HG03342 (cell line): Measurements from ENCODE around the gene ARMC5.

Source experiments
- ATAC-seq: cut with Tn5 transposase; IDR thresholded peaks from one replicate; pipeline ENCODE4 v1.9.1; 2021; ENCODE audit warnings: mild to moderate bottlenecking, moderate library complexity; ENCODE audit not compliant: unreplicated experiment

ARMC5 gene

DNA sequence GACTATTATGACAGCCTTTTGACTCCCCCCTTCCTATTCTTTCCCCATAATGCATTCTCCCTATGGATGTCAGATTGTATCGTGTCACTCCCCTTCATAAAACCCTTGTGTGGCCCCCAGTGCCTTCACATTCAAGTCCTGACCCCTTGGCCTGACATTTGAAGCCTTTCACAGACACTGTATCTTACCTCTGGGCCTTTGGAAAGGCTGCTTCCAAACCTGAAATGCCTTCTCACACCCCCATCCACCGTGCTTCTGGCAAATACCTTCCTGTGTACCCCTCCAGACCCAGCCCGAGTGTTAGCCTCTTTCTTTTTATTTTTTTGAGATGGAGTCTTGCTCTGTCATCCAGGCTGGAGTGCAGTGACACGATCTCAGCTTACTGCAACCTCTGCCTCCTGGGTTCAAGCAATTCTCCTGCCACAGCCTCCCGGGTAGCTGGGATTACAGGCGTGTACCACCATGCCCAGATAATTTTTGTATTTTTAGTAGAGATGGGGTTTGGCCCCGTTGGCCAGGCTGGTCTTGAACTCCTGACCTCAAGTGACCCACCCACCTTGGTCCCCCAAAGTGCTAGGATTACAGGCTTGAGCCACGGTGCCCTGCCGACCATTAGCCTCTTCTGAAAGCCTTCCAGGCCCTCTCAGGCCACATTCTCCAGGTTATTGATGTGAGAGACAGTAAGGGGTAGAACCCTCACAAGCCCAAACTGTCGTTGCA lies 2.1 kb downstream of the ARMC5 start:
- no peak for ATAC-seq

- no peak for ATAC-seq
Observed at GRCh38 chr16:31461921-31462804, 2.9 kb downstream of the ARMC5 start.

DNA sequence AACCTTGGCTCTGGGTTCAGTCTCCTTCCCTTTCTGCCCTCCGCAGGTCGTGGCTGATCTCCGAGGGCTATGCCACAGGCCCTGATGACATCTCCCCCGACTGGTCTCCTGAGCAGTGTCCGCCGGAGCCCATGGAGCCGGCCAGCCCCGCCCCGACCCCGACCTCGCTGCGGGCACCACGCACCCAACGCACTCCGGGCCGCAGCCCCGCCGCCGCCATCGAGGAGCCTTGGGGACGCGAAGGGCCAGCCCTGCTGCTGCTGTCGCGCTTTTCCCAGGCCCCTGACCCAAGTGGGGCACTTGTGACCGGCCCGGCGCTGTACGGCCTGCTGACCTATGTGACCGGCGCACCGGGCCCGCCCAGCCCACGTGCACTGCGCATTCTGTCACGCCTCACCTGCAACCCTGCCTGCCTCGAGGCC lies 5.1 kb downstream of the ARMC5 start:
- no peak for ATAC-seq

DNA sequence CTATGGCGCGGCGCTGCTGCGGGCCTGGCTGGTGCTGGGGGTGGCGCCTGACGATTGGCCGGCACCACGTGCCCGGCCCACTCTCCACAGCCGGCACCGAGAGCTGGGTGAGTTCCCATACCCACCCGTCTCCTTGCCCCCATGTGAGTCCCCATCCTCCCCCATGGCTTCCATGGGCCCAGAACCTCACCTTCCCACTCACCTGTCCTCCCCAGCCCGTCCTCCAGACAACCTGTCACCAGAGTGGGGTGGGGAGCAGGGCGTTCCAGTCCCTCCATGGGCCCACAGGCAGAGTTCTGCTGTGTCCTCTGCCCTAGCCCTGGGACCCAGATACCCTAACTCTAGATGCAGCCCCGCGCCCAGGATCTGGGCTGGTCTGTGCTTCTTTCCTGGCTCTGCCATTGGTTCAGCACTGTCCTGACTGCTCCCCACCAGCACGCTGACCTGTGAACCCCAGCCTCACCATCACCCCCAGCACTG lies 5.5 kb downstream of the ARMC5 start:
- ATAC-seq = no peak

DNA sequence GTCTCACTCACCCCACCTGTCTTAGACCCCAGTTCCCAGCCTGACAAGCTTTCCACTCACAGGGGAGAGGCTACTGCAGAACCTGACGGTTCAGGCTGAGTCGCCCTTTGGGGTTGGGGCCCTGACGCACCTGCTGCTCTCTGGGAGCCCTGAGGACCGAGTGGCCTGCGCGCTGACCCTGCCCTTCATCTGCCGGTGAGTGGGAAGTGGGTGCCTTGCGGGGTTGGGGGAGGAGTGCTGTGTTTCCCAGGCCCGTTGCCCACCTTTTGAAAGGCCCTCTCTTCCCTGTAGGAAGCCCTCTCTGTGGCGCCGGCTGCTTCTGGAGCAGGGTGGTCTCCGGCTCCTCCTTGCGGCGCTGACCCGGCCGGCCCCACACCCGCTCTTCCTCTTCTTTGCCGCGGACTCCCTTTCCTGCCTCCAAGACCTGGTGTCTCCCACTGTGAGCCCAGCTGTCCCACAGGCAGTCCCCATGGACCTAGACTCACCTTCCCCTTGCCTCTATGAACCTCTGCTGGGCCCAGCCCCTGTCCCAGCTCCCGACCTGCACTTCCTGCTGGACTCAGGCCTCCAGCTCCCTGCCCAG lies 6.6 kb downstream of the ARMC5 start:
- no peak for ATAC-seq

GRCh38 chr16:31466381-31466841 lies 7.1 kb downstream of the ARMC5 start:
- no peak for ATAC-seq

GRCh38 chr16:31467151-31467773 lies 8.0 kb downstream of the ARMC5 start:
- ATAC-seq = peak; percentile 68

DNA sequence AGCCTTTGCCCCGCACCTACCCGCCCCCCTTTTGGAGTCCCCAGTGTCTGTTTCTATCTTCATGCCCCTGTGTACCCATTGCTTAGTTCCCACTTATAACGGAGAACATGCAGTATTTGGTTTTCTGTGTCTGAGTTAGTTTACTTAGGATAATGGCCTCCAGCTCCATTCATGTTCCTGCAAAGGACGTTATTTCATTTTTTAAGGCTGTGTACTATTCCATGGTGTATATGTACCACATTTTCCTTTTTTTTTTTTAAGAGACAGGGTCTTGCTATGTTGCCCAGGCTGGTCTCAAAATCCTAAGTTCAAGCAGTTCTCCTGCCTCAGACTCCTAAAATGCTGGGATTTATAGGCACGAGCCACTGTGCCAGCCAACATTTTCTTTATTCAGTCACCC lies 8.6 kb downstream of the ARMC5 start:
- ATAC-seq = no peak

DNA sequence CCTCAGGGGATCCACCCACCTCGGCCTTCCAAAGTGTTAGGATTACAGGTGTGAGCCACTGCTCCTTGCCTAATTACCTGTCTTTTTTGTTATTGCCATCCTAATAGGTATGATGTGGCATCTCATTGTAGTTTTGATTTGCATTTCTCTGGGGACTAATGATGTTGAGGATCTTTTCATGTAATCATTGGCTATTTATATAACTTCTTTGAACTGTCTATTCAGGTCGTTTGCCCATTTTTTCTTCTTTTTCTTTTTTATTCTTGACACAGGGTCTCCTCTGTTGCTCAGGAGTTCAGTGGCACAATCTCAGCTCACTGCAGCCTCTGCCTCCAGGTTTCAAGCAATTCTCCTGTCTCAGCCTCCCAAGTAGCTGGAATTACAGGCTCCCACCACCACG lies 11.3 kb downstream of the ARMC5 start:
- no peak for ATAC-seq

GRCh38 chr16:31471241-31471874 lies 12.1 kb downstream of the ARMC5 start:
- ATAC-seq = no peak

DNA sequence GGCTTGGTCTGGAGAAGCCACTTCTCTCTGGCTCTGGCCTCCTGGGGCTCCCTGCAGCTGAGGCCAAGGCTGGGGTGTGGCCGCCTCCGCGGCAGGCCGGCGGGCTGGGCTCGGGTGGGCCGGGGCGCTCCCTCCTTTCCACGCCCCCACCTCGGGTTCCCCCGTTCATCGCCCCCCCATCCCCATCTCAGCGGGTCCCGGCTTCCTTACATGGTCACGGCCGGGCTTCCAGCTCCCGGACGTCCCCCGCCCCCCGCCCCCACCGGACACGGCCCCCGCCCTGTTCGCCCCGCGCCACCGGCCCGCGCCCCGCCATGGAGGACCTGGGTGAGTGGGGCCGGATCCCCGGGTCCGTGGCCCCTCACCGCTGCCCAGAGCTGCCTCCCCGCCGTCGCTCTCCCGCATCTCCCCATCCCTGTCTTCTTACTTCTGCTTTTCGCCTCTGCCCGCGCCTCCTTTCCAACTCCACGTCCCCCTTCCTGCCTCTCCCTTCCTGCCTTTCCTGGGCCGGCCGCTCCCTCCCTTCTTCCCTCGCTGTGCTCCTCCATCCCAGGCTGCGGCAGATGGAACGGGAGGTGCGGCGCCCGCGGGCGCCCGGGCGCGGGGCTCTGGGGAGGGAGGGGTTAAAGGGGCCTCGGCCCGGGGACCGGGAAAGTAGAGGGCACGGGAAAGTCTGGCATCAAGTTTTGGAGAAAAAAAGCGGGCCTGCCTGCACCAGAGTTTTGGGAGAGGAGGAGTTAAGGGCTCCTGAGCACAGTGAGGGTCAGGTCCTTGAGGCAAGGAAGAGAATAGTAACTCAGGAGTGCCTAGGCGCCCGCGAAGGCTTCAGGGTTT lies 12.8 kb downstream of the ARMC5 start, which contains the start of gene TGFB1I1:
Gene TGFB1I1 (plus strand): TSS at position 278 of the 834 bp plus-strand sequence. CDS start 37 bp downstream, at position 315.
- ATAC-seq = no peak

GRCh38 chr16:31472709-31473203 lies 13.5 kb downstream of the ARMC5 start:
- peak; percentile 67 for ATAC-seq

DNA sequence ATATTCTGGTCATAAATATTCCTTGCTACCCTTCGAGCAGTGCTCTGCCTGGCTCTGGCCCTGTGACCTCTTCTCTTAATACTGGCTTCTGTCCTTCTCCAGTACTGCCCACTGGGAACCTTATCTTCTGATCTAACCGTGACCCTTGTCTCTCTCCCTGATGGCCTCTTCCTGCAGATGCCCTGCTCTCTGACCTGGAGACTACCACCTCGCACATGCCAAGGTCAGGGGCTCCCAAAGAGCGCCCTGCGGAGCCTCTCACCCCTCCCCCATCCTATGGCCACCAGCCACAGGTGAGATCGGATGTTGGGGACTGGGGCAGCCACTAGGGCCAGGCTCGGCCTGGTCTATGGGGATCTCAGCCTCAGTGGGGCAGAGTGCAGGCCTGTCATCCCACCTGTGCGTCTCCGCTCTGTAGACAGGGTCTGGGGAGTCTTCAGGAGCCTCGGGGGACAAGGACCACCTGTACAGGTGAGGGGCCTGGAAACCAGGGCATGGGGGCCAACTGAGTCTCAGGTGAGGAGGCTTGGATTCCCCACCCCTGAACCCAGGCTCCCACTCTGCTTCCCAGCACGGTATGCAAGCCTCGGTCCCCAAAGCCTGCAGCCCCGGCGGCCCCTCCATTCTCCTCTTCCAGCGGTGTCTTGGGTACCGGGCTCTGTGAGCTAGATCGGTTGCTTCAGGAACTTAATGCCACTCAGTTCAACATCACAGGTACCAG lies 14.1 kb downstream of the ARMC5 start:
- ATAC-seq = no peak

GRCh38 chr16:31474173-31474714 lies 14.9 kb downstream of the ARMC5 start:
- ATAC-seq = no peak

DNA sequence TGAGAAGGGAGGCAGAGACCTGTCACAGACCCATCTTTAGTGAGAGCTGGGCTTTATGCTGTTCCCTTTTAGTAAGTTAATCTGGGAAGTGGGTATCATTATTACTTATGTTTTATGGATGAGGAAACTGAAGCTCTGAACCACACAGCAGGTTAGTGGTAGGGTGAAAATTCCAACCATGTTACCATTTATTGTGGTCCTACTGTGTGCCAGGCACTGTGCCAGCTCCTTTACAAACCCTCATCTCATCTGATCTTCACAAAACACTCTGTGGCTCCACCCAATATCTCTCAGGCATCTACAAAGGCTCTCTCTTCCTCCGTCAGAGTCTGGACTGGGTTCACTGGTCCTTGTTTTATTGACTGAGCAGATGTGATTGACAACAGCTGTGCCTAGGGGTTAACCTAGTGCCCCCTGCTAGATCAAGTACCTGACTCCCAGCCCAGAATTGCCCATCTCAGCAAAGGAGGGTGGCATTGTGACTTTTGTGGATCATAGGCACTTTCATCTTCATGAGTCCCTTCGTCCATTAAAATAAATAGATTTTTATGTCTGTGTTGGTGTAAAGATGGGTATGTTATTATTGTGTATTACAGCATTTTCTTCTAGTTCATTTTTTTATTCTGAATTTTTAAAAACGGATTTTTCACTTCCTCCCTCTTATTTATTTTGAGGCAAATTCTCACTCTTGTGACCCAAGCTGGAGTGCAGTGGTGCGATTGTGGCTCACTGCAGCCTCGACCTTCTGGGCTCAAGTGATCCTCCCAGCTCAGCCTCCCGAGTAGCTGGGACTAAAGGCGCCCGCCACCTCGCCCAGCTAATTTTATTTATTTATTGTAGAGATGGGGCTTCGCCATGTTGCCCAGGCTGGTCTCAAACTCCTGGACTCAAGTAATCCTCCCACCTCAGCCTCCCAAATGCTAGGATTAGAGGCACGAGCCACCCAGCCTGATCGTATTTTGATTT lies 15.8 kb downstream of the ARMC5 start:
- ATAC-seq = no peak

DNA sequence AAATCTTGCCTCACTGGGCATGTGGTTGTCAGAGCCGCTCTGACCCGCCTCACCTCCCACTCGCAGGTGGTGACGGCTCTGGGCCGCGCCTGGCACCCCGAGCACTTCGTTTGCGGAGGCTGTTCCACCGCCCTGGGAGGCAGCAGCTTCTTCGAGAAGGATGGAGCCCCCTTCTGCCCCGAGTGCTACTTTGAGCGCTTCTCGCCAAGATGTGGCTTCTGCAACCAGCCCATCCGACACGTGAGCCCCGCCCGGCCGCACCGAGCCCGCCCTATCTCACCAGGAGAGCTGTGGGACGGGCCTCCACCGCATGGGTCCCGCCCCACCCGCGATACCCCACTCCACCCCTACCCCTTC lies 16.6 kb downstream of the ARMC5 start:
- ATAC-seq = no peak
